ENCODE results near the gene KCNJ14.

- no peak for TF ChIP-seq CTCF (IDR thresholded peaks at IDR 0.05; ENCODE audit: borderline replicate concordance, extremely low read depth, low read length, poor library complexity, severe bottlenecking)
- TF ChIP-seq EZH2 (IDR thresholded peaks at IDR 0.05; ENCODE audit: borderline replicate concordance, low read depth, low read length, severe bottlenecking), result no peak
Observed at GRCh38 chr19:48415806-48416221, 39.6 kb upstream of the KCNJ14 start.
